Heart left ventricle (tissue), 16 donors: ENCODE measurements around the gene ADCY10. TPM values are rescaled to one million over a fixed set of nuclear protein-coding genes. Genes with fewer than 3 reads are reported as not detected.

Experiments used
- ATAC-seq, 4 donors: fragments of 200-7000 bp; cut with Tn5 transposase; one replicate each; pipeline ENCODE4 v1.9.1; 2020 to 2022; ENCODE audit warnings: moderate library complexity in 4 of 4, mild to moderate bottlenecking in 3 of 4, moderate number of reproducible peaks in 1 of 4
- DNase-seq, 5 donors: peaks; one replicate each; pipeline ENCODE4 v3.0.0-alpha.2; 2020
- H3K27ac ChIP-seq, 12 donors: fragments of 200-600 bp; sonication (generic) in 4 of 12; one replicate each; pipeline versions ENCODE4 v1.5.0 to v1.8.0; 2016 to 2022; ENCODE audit warnings: mild to moderate bottlenecking in 2 of 12
- H3K27me3 ChIP-seq, 9 donors: fragments of 200-600 bp; sonication (generic) in 2 of 9; one replicate each; pipeline versions ENCODE4 v1.5.1 to v1.8.0; 2016 to 2022; ENCODE audit warnings: mild to moderate bottlenecking in 3 of 9
- H3K36me3 ChIP-seq, 9 donors: fragments of 200-600 bp; sonication (generic) in 2 of 9; one replicate each; pipeline versions ENCODE4 v1.5.0 to v1.8.0; 2018 to 2022; ENCODE audit warnings: mild to moderate bottlenecking in 2 of 9
- H3K4me1 ChIP-seq, 12 donors: fragments of 200-600 bp; sonication (generic) in 4 of 12; one replicate each; pipeline versions ENCODE4 v1.5.0 to v1.8.0; 2016 to 2022; ENCODE audit warnings: mild to moderate bottlenecking in 3 of 12
- H3K4me3 ChIP-seq, 12 donors: fragments of 200-600 bp; sonication (generic) in 4 of 12; one replicate each; pipeline versions ENCODE4 v1.5.0 to v1.8.0; 2017 to 2022; ENCODE audit warnings: mild to moderate bottlenecking in 9 of 12, moderate library complexity in 4 of 12
- H3K9me3 ChIP-seq, 12 donors: fragments of 200-600 bp; sonication (generic) in 4 of 12; one replicate each; pipeline versions ENCODE4 v1.5.0 to v1.8.0; 2016 to 2022; ENCODE audit warnings: mild to moderate bottlenecking in 1 of 12
- CTCF ChIP-seq, 12 donors: fragments of 200-600 bp; sonication (generic) in 4 of 12; IDR thresholded peaks; one replicate each; pipeline versions ENCODE4 v1.5.0 to v1.8.0; 2018 to 2022; ENCODE audit warnings: antibody characterized with exemption in 12 of 12, mild to moderate bottlenecking in 5 of 12
- POLR2A ChIP-seq, 2 donors: fragments of 450-650 bp; IDR thresholded peaks; one replicate each; pipeline ENCODE4 v1.6.1; 2017; ENCODE audit warnings: antibody characterized with exemption in 2 of 2, mild to moderate bottlenecking in 2 of 2, moderate library complexity in 2 of 2
- WGBS, 4 donors: extraction: QIAGEN DNeasy Blood & Tissue Kit in 2 of 4; methylation state at CpG; one replicate each; pipeline versions ENCODE4 v1.1.5 to v1.1.7; 2013 to 2018; 5-methylcytosine and 5-hydroxymethylcytosine counted together
- intact Hi-C, 10 donors: fragments of 100-400 bp; cut with DNase I; formaldehyde crosslinking; loops; one replicate each; pipeline versions ENCODE4 v1.11.1 to v1.14.2; 2022
- polyA plus RNA-seq, 2 donors: library from polyadenylated mRNA; stranded (reverse); fragments of 200-250 nt; gene quantifications; one replicate each; pipeline ENCODE4 v1.2.3, GENCODE V29; 2013
- total RNA-seq, 9 donors: library from RNA; depleted of rRNA in 2 of 9; stranded (reverse); fragments of >200 nt in 2 of 9; fragmentation: NEBNext Ultra II Directional in 3 of 9; extraction: Animal tissue kit (Norgen Biotek cat#: 25700) in 3 of 9; gene quantifications; one replicate each; pipeline versions ENCODE4 v1.1.0 to v1.2.4, GENCODE V29; 2016 to 2023
- donor health status: ischemic (EF 13 %, LVEDD 7.1; RV severe dilation, severe dysfunction).
- donor health status: healthy with polysubstance abuse.
- donor health status: DM: no; HTN: yes; CAD: no.
- donor health status: DM: no; HTN: no; CAD: no.
- donor health status: ischemic (EF 25% LVEDD 6.9; RV normal size, moderate dysfunction).
- donor health status: ischemic (EF 25% LVEDD 5.7; RV mildly dilated, moderate dysfunction).
- donor health status: healthy.
- donor health status: DM: yes; HTN: yes; CAD: no.
- donor health status: ischemic (EF 35%, LVEDD 5.7; RV mildly dilated, moderate dysfunction).
- donor health status: nonischemic (EF 11% LVEDD 7.7; RV severe dilation, severe dysfunction).
- donor health status: DM: yes; HTN: yes; CAD: no.
- donor health status: PGD.
- donor health status: ischemic (EF 29% LVEDD 5.4; RV normal size, mild dysfunction).
- donor health status: nonischemic (EF 23%, LVEDD 6.1; RV moderate dilation, normal function).

Gene ADCY10
- total and polyA plus RNA-seq, 11 donors: 0.07 to 0.83 (median 0.32) TPM; not detected in 1

DNA sequence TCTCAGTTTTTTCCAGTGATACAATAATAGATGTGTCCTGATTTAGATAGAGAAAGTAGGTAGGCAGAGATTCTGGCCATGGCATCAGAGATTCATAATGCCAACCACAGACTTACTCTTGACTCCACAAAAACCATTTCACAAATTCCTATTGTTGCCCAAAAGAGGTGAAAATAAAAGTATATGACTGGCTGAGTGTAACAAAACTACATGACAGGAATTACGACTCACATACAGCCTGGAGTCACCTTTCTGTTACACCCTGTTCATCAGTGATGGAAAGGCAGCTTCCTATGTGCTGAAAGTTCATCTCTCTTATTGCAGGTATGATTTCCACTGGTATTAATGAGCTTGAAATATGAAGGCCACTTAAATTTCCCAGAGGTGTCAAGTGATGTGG, 119.9 kb downstream of the ADCY10 start:
- H3K27ac ChIP-seq: peak overlapping the region in 1 of 12 donors; percentile 76

GRCh38 chr1:167792188-167792565, 121.8 kb downstream of the ADCY10 start:
- DNase-seq: peak in 1 of 5 donors; percentile 41
- 77 to 87% (median 82%) methylated on average over 4 of the region's 4 CpGs for WGBS, 4 donors

More for the DNA sequence above, 119.9 kb downstream of the ADCY10 start:
- TF ChIP-seq POLR2A (IDR thresholded peaks at IDR 0.05): no peak
- TF ChIP-seq CTCF (IDR thresholded peaks at IDR 0.05): no peak
- WGBS, 4 donors: 85 to 100% (median 99%) methylated on average over 1 of the region's 1 CpG
- H3K4me3 ChIP-seq: no peak overlapping the region
- DNase-seq (no peak), ATAC-seq (no peak)
- H3K9me3 ChIP-seq: no peaks in the 10 kb centered on the region
- H3K4me1 ChIP-seq: peaks cover 0 to 46% (median 28%) of the 10 kb centered on the region in 12 donors
- intact Hi-C loops: loop anchor here in 1 of 10 donors (5.0 kb wide), 1 partner anchor 37 kb away; no protein-coding TSS in a partner anchor
- peaks cover 0 to 17% (median 14%) of the 10 kb centered on the region in 9 donors for H3K36me3 ChIP-seq
- H3K27me3 ChIP-seq: no peaks in the 10 kb centered on the region

GRCh38 chr1:167791281-167792187, 122.4 kb downstream of the ADCY10 start:
- intact Hi-C loops: loop anchor here in 1 of 10 donors (5.0 kb wide), 1 partner anchor 34 kb away; no protein-coding TSS in a partner anchor
- DNase-seq (peak in 4 of 5 donors; percentile 33 to 59 (median 44)), ATAC-seq (peak; percentile 33 to 79 (median 57))
- Histone ChIP-seq H3K36me3 (peaks cover 0 to 42% (median 38%) of the 10 kb centered on the region in 9 donors), H3K4me1 (peaks cover 0 to 31% (median 15%) of the 10 kb centered on the region in 12 donors), H3K4me3 (no peak overlapping the region), H3K9me3 (no peaks in the 10 kb centered on the region), H3K27me3 (no peaks in the 10 kb centered on the region), H3K27ac (peak overlapping the region in 9 of 12 donors; percentile 7 to 60 (median 40))
- 58 to 76% (median 62%) methylated on average over 5 of the region's 5 CpGs for WGBS, 4 donors
- TF ChIP-seq POLR2A (IDR thresholded peaks at IDR 0.05) (no peak), CTCF (IDR thresholded peaks at IDR 0.05) (peak in 1 of 12 donors; percentile 3)

More at GRCh38 chr1:167792188-167792565, 121.8 kb downstream of the ADCY10 start:
- Histone ChIP-seq H3K9me3 (no peaks in the 10 kb centered on the region), H3K4me1 (peaks cover 0 to 37% (median 21%) of the 10 kb centered on the region in 12 donors), H3K27ac (peak overlapping the region in 3 of 12 donors; percentile 12 to 51 (median 31)), H3K4me3 (no peak overlapping the region), H3K36me3 (peaks cover 0 to 36% (median 33%) of the 10 kb centered on the region in 9 donors), H3K27me3 (no peaks in the 10 kb centered on the region)
- ATAC-seq: peak in 3 of 4 donors; percentile 5 to 40 (median 10)
- intact Hi-C loops: loop anchor here in 1 of 10 donors (5.0 kb wide), 1 partner anchor 35 kb away; no protein-coding TSS in a partner anchor
- TF ChIP-seq CTCF (IDR thresholded peaks at IDR 0.05) (no peak), POLR2A (IDR thresholded peaks at IDR 0.05) (no peak)

- peaks cover 0 to 16% (median 5%) of the 10 kb centered on the region in 12 donors for H3K4me1 ChIP-seq
- H3K36me3 ChIP-seq: peaks cover 0 to 47% (median 41%) of the 10 kb centered on the region in 9 donors
- TF ChIP-seq POLR2A (IDR thresholded peaks at IDR 0.05) (no peak), CTCF (IDR thresholded peaks at IDR 0.05) (no peak)
- H3K4me3 ChIP-seq: no peak overlapping the region
- no peaks in the 10 kb centered on the region for H3K27me3 ChIP-seq
- ATAC-seq (peak in 1 of 4 donors; percentile 14), DNase-seq (no peak)
- intact Hi-C loops: loop anchor here in 1 of 10 donors (5.0 kb wide), 1 partner anchor 33 kb away; no protein-coding TSS in a partner anchor
- WGBS, 4 donors: 78 to 93% (median 85%) methylated on average over 5 of the region's 5 CpGs
- no peak overlapping the region for H3K27ac ChIP-seq
- H3K9me3 ChIP-seq: no peaks in the 10 kb centered on the region
Measured at GRCh38 chr1:167790117-167790516, 123.8 kb downstream of the ADCY10 start.
